Mucosa of descending colon (tissue), 3 donors: Measurements from ENCODE around the gene DVL1. TPM values are rescaled to one million over a fixed set of nuclear protein-coding genes. Genes with fewer than 3 reads are reported as not detected.

Experiments used
- ATAC-seq: fragments of 200-7000 bp; cut with Tn5 transposase; one replicate; pipeline ENCODE4 v1.9.1; 2020; ENCODE audit warnings: mild to moderate bottlenecking, moderate library complexity
- DNase-seq, 3 donors: peaks; one replicate each; pipeline ENCODE4 v3.0.0-alpha.2; 2020
- H3K36me3 ChIP-seq: fragments of 200-600 bp; one replicate; pipeline ENCODE4 v1.8.0; 2021; ENCODE audit warnings: low read depth, mild to moderate bottlenecking
- H3K4me1 ChIP-seq: fragments of 200-600 bp; one replicate; pipeline ENCODE4 v1.8.0; 2021; ENCODE audit warnings: low read depth, mild to moderate bottlenecking
- H3K4me3 ChIP-seq: fragments of 200-600 bp; one replicate; pipeline ENCODE4 v1.8.0; 2021; ENCODE audit warnings: mild to moderate bottlenecking
- H3K9me3 ChIP-seq: fragments of 200-600 bp; one replicate; pipeline ENCODE4 v1.8.0; 2021; ENCODE audit warnings: mild to moderate bottlenecking
- CTCF ChIP-seq: fragments of 200-600 bp; IDR thresholded peaks from one replicate; pipeline ENCODE4 v1.8.0; 2022; ENCODE audit warnings: antibody characterized with exemption, mild to moderate bottlenecking
- intact Hi-C, 2 donors: fragments of 100-400 bp; cut with DNase I in 1 of 2; cut with micrococcal nuclease in 1 of 2; formaldehyde crosslinking; loops; one replicate each; pipeline versions ENCODE4 v1.11.0 to v1.11.1; 2022; cut with DNase I, micrococcal nuclease
- total RNA-seq, 3 donors: library from RNA; stranded (reverse); fragmentation: NEBNext Ultra II Directional in 2 of 3; extraction: Animal tissue kit (Norgen Biotek cat#: 25700) in 2 of 3; gene quantifications; one replicate each; pipeline versions ENCODE4 v1.2.1 to v1.2.4, GENCODE V29; 2021 to 2023
- donor health status: DM: no; HTN: no; CAD: no; lungs with moderate emphysema.
- donor health status: DM: no; HTN: no; CAD: no.
- donor health status: DM: no; HTN: yes; CAD: no.

DVL1 gene
- total RNA-seq, 3 donors from 2014 or later, result 51.7 to 95.3 (median 73.1) TPM

DNA sequence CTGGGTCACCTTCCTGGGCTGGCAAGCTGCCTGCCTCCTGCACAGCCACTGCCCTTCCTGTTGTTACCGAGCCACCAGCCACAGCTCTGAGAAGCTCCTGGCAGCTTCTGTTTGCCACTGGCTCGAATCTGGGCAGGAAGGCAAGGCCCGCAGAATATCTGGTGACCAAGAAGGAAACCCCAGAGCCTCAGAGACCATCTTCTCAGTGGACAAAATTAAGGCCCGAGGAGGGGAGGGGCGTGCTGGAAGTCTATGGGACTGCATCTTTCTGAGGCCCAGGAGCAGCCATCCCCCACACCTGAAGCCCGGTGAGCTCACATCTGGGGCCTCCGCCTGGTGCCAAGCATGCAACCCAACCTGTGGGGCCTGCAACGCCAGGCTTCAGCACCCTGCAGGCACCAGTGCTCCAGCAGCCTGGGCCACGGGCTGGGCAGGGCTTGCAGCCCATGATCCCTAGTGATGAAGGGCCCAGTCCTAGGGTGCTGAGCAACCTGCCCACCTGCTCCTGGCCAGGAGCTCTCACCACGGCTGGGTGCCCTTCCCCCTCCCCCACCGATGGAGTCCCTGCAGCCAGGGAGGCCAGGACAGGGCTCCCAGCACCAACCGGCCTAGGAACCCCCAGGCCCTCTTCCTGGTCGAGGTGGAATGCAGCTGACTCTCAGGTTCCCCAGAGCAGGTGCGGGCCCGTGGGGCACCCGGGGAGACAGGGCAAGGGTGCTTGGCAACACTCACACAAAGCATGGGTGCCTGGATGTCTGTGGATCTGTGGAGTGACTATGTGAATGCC is 23.7 kb downstream of the DVL1 start:
- H3K4me3 ChIP-seq, result peak overlapping the region; percentile 84
- H3K9me3 ChIP-seq, result no peaks in the 10 kb centered on the region
- ATAC-seq (peak; percentile 65), DNase-seq (peak in 2 of 3 donors; percentile 70 to 77)
- H3K4me1 ChIP-seq, result peaks cover 23% of the 10 kb centered on the region
- intact Hi-C loops, result no loop called here
- peaks cover 3% of the 10 kb centered on the region for H3K36me3 ChIP-seq
- TF ChIP-seq CTCF, result no peak

DNA sequence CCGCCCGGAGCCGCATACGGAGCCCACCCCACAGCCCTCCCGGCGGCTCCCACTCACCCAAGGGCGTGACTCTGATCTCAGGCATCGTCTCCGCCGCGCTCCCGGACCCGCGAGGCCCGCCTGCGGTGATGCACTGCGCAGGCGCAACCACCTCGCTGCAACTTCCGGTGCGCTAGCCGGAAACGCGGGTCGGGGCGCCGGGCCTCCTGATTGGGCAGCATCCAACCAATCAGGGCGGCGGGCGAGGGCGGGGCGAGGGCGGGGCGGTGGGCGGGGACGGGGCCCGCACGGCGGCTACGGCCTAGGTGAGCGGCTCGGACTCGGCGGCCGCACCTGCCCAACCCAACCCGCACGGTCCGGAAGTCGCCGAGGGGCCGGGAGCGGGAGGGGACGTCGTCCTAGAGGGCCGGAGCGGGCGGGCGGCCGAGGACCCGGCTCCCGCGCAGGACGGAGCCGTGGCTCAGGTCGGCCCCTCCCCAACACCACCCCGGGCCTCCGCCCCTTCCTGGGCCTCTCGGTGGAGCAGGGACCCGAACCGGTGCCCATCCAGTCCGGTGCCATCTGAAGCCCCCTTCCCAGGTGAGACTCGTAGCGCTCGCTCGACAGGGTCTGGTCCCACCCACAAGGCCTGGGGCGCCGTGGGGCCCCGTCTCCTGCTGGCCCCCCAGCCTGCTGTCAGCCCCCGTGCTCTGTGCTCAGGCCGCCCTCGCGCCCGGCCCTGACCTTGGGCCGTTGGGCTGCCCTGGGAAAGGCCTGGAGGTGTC is 24.5 kb downstream of the DVL1 start, which contains the start of the genes CPTP and INTS11:
TSS of gene CPTP (plus strand) at position 279 of the 764 bp plus-strand sequence. CDS start 2,109 bp downstream, outside the sequence.
TSS of gene INTS11 (minus strand) at position 137 of the 764 bp plus-strand sequence. CDS start at position 85, 52 bp downstream.
- Histone ChIP-seq H3K36me3 (peaks cover 3% of the 10 kb centered on the region), H3K4me1 (peaks cover 23% of the 10 kb centered on the region), H3K9me3 (no peaks in the 10 kb centered on the region), H3K4me3 (peak within 1 kb of the TSS; percentile 84)
- intact Hi-C loops, result no loop called here
- ATAC-seq, result peak; percentile 91
- DNase-seq, result peak; percentile 93 to 97 (median 96)
- no peak for TF ChIP-seq CTCF

DNA sequence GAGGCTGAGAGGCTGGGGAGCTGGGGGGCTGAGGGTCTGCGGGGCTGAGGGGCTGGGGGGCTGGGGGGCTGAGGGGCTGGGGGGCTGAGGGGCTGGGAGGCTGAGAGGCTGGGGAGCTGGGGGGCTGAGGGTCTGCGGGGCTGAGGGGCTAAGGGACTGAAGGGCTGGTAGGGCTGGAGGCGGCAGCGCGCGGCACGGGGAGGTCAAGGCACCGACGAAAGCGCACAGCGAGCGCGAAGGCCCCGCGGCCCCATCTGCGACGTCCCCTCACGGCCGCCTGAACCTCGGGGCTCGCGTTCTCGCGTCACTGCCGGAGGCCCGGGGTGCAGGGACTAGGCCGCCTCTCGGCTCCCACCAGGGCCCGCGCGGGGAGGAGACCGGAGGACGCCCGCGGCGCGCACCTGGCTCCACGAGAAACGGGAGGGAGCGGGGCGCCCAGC is 25.1 kb downstream of the DVL1 start:
- Histone ChIP-seq H3K36me3 (peaks cover 3% of the 10 kb centered on the region), H3K9me3 (no peaks in the 10 kb centered on the region), H3K4me1 (peaks cover 23% of the 10 kb centered on the region), H3K4me3 (peak overlapping the region; percentile 84)
- no peak for TF ChIP-seq CTCF
- ATAC-seq (peak; percentile 15), DNase-seq (no peak)
- intact Hi-C loops, result no loop called here

GRCh38 chr1:1322952-1323351 is 26.3 kb downstream of the DVL1 start:
- intact Hi-C loops, result no loop called here
- ATAC-seq, result no peak
- H3K4me3 ChIP-seq, result no peak overlapping the region
- H3K36me3 ChIP-seq, result peaks cover 3% of the 10 kb centered on the region
- H3K9me3 ChIP-seq, result no peaks in the 10 kb centered on the region
- no peak for DNase-seq
- no peak for TF ChIP-seq CTCF
- peaks cover 23% of the 10 kb centered on the region for H3K4me1 ChIP-seq

- Histone ChIP-seq H3K36me3 (peaks cover 3% of the 10 kb centered on the region), H3K9me3 (no peaks in the 10 kb centered on the region), H3K4me1 (peaks cover 23% of the 10 kb centered on the region), H3K4me3 (no peak overlapping the region)
- no peak for TF ChIP-seq CTCF
- intact Hi-C loops, result no loop called here
- no peak for ATAC-seq
- DNase-seq, result no peak
Observed at GRCh38 chr1:1322418-1322817, 26.8 kb downstream of the DVL1 start.
